ENCODE results near the gene PDE5A. TPM values are rescaled to one million over a fixed set of nuclear protein-coding genes. Genes with fewer than 3 reads are reported as not detected.
"Not testable (repeated sequence)": the region's sequence is repeated elsewhere in the genome, so short reads cannot be mapped to it uniquely, and the experiment has no call there.

Gene PDE5A
- total and polyA plus RNA-seq, 4 experiments from 2014 or later = 1.00 to 7.0 (median 2.4) TPM

DNA sequence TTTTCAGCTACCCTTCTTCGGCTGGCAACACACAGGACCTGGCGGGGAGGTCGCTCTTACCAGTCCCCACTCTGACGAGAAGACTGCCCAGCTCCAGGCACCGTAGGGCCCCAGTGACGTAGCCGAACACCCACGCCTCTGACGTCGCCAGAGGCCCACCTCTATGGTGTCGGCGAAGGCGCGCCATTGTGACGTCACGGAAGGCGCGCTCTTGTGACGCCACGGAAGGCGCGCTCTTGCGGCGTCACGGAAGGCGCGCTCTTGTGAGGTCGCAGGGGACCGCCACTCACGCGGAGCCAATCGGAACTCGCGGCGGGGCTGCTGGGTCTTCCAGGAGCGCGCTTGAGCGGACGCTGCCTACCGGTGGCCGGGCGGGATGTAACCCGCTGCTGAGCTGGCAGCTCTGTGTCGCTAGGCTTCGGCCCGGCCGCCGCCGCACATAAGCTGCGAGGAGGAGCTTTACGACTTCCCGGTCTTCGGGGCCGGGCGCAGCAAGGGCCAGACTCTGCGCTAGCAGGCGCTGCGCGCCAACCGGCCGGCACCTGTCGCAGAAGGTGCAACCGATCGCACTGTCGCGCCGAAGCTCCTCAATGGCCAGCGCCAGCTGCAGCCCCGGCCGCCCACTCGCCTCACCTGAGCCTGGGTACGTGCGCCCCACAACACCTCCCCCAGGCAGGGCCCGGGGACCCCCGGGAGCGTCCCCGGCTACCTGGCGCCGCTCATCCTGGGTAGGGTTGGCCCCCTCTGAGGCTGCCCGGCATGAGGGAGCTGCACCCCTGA is 173.9 kb downstream of the PDE5A start:
- Mint-ChIP-seq H3K4me1 (peaks cover 4 to 13% (median 5%) of the 10 kb centered on the region in 4 donors), H3K27ac (peak overlapping the region; percentile 99 to 100 (median 99)), H3K4me3 (peak overlapping the region; percentile 91 to 99 (median 93)), H3K36me3 (peaks cover 3 to 13% of the 10 kb centered on the region in 2 donors)
- H3K27ac ChIP-seq (ENCODE audit: low read depth, low read length) = peak overlapping the region; percentile 89
- intact Hi-C loops (cut with micrococcal nuclease) = loop anchor here (1.0 to 10.0 kb wide), 5 partner anchors 154 to 620 kb away; partner anchors contain the start of genes PDE5A, SEC24D and USP53
- not testable (repeated sequence) for H3K27me3 Mint-ChIP-seq; H3K36me3 ChIP-seq (ENCODE audit: insufficient read depth, low read length); H3K9me3 Mint-ChIP-seq; H3K27me3 ChIP-seq (ENCODE audit: insufficient read depth, low read length); H3K9me3 ChIP-seq (ENCODE audit: control insufficient read depth in 1 of 2, low read length in 2 of 2); H3K4me1 ChIP-seq (ENCODE audit: insufficient read depth, low read length)
- H3K4me3 ChIP-seq (ENCODE audit: low read length in 2 of 2) = peak overlapping the region in 1 of 2 donors; percentile 60
- CTCF ChIA-PET (ENCODE audit: partially characterized antibody) = interaction anchor here (0.6 to 2.0 kb wide), 6 partner anchors 39 to 621 kb away, joined by 3 to 9 read pairs (median 4); a partner anchor contains a TSS
- POLR2A ChIA-PET (ENCODE audit: partially characterized antibody) = interaction anchor here (0.7 to 2.2 kb wide), 7 partner anchors 19 to 242 kb away, joined by 3 to 25 read pairs (median 4); partner anchors contain the start of genes PDE5A and USP53
- peak; percentile 92 to 99 (median 97) for DNase-seq

DNA sequence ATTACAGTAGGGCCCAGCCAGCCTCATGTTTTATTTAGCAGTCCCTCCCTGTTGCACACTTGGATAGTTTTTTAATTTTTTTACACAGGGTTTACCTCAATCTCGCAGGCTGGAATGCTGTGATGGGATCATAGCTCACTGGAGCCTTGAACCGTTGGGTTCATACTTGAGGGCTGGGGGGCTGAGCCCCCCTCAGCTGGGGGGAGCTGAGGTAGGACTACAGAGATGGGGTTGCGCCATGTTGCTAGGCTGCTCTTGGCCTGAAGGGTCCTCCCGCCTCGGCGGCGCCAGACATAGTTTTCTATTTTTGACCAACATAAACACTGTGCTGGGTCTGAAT is 174.5 kb downstream of the PDE5A start:
- not testable (repeated sequence) for H3K36me3 ChIP-seq (ENCODE audit: insufficient read depth, low read length); DNase-seq; H3K27me3 Mint-ChIP-seq; H3K9me3 Mint-ChIP-seq; H3K27me3 ChIP-seq (ENCODE audit: insufficient read depth, low read length); H3K4me1 ChIP-seq (ENCODE audit: insufficient read depth, low read length); H3K9me3 ChIP-seq (ENCODE audit: control insufficient read depth in 1 of 2, low read length in 2 of 2)
- Histone ChIP-seq H3K4me3 (ENCODE audit: low read length in 2 of 2) (peak overlapping the region in 1 of 2 donors; percentile 60), H3K27ac (ENCODE audit: low read depth, low read length) (peak overlapping the region; percentile 89)
- Mint-ChIP-seq H3K27ac (peak overlapping the region; percentile 99 to 100 (median 99)), H3K4me3 (peak overlapping the region; percentile 91 to 99 (median 93)), H3K36me3 (peaks cover 2 to 13% of the 10 kb centered on the region in 2 donors), H3K4me1 (peaks cover 4 to 13% (median 5%) of the 10 kb centered on the region in 4 donors)
- ChIA-PET CTCF (ENCODE audit: partially characterized antibody) (interaction anchor here (0.6 to 2.0 kb wide), 4 partner anchors 154 to 621 kb away, joined by 3 to 9 read pairs (median 4); a partner anchor contains a TSS), POLR2A (ENCODE audit: partially characterized antibody) (interaction anchor here (0.7 to 2.2 kb wide), 7 partner anchors 20 to 241 kb away, joined by 3 to 25 read pairs (median 4); partner anchors contain the start of genes PDE5A and USP53)
- intact Hi-C loops (cut with micrococcal nuclease) = loop anchor here (1.0 to 10.0 kb wide), 5 partner anchors 154 to 619 kb away; partner anchors contain the start of genes PDE5A, SEC24D and USP53

DNA sequence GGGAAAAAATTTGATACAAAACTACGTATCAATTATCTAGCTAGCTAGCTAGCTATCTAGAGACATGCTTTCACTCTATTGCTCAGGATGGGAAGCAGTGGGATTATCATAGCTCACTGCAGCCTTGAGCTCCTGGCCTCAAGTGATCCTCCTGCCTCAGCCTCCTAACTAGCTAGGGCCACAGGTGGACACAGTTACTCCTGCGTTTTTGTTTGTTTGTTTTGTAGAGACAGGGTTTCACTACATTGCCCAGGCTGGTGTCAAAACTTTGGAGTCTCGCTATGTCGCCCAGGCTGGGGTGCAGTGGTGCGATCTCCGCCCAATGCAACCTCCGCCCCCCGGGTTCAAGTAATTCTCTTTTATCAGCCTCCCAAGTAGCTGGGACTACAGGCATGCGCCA is 175.3 kb downstream of the PDE5A start:
- Mint-ChIP-seq H3K36me3 (peaks cover 0 to 12% of the 10 kb centered on the region in 2 donors), H3K27ac (peak overlapping the region in 5 of 7 donors; percentile 47 to 100 (median 87)), H3K4me3 (peak overlapping the region in 5 of 8 donors; percentile 39 to 64 (median 49)), H3K4me1 (peaks cover 4 to 13% (median 5%) of the 10 kb centered on the region in 4 donors)
- H3K27me3 Mint-ChIP-seq; H3K36me3 ChIP-seq (ENCODE audit: insufficient read depth, low read length); H3K9me3 ChIP-seq (ENCODE audit: control insufficient read depth in 1 of 2, low read length in 2 of 2); H3K9me3 Mint-ChIP-seq; H3K4me1 ChIP-seq (ENCODE audit: insufficient read depth, low read length); H3K27ac ChIP-seq (ENCODE audit: low read depth, low read length); H3K4me3 ChIP-seq (ENCODE audit: low read length in 2 of 2); CTCF ChIA-PET (ENCODE audit: partially characterized antibody); DNase-seq; H3K27me3 ChIP-seq (ENCODE audit: insufficient read depth, low read length): not testable (repeated sequence)
- POLR2A ChIA-PET (ENCODE audit: partially characterized antibody) = interaction anchor here (2.2 kb wide), 1 partner anchor 154 kb away, joined by 25 read pairs; a partner anchor contains a TSS
- intact Hi-C loops (cut with micrococcal nuclease) = loop anchor here (10.0 kb wide), 2 partner anchors 238 to 618 kb away; partner anchors contain the start of genes SEC24D and USP53

DNA sequence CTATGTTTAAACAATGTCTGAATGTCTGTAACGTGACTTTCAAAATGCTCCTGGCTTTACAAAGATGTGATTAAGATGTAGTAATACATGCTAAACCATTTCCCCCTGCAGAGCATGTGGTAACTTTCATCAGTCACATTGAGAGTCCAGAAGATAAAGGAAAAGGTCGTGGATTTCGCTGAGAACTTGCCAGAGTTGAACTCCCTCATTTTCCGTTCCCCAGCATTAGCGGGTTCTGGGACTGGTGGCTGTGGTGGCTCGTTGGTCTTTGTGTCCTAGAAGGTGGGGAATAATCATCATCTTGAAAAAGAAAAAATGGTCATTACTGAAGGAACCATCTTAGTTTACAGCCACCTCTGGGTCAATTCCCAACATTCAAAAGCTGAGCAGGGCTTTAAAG is 178.8 kb downstream of the PDE5A start:
- H3K27me3 ChIP-seq (ENCODE audit: insufficient read depth, low read length); H3K9me3 Mint-ChIP-seq; CTCF ChIA-PET (ENCODE audit: partially characterized antibody); H3K4me1 Mint-ChIP-seq; DNase-seq; POLR2A ChIA-PET (ENCODE audit: partially characterized antibody); H3K9me3 ChIP-seq (ENCODE audit: control insufficient read depth in 1 of 2, low read length in 2 of 2); H3K4me3 ChIP-seq (ENCODE audit: low read length in 2 of 2); H3K4me3 Mint-ChIP-seq; H3K27me3 Mint-ChIP-seq; H3K36me3 ChIP-seq (ENCODE audit: insufficient read depth, low read length); H3K27ac ChIP-seq (ENCODE audit: low read depth, low read length); H3K4me1 ChIP-seq (ENCODE audit: insufficient read depth, low read length): not testable (repeated sequence)
- intact Hi-C loops (cut with micrococcal nuclease) = loop anchor here (10.0 kb wide), 2 partner anchors 235 to 615 kb away; partner anchors contain the start of genes SEC24D and USP53
- peaks cover 0 to 10% of the 10 kb centered on the region in 2 donors for H3K36me3 Mint-ChIP-seq
- peak overlapping the region in 1 of 7 donors; percentile 17 for H3K27ac Mint-ChIP-seq

Measured in CD4-positive, alpha-beta memory T cell (primary cell).